Stimulated activated CD8-positive, alpha-beta memory T cell treated with anti-CD3 and anti-CD28 coated beads, Interleukin-15, amount 100 ng/mL, for 48 hours (primary cell): ENCODE measurements around the gene RPH3AL.
"Not testable (repeated sequence)": the region's sequence is repeated elsewhere in the genome, so short reads cannot be mapped to it uniquely, and the experiment has no call there.

Experiments used
- DNase-seq, 2 donors: peaks; one replicate each; pipeline ENCODE4 v3.0.0-alpha.2; 2020; ENCODE audit warnings: low read depth in 2 of 2

The RPH3AL gene

DNA sequence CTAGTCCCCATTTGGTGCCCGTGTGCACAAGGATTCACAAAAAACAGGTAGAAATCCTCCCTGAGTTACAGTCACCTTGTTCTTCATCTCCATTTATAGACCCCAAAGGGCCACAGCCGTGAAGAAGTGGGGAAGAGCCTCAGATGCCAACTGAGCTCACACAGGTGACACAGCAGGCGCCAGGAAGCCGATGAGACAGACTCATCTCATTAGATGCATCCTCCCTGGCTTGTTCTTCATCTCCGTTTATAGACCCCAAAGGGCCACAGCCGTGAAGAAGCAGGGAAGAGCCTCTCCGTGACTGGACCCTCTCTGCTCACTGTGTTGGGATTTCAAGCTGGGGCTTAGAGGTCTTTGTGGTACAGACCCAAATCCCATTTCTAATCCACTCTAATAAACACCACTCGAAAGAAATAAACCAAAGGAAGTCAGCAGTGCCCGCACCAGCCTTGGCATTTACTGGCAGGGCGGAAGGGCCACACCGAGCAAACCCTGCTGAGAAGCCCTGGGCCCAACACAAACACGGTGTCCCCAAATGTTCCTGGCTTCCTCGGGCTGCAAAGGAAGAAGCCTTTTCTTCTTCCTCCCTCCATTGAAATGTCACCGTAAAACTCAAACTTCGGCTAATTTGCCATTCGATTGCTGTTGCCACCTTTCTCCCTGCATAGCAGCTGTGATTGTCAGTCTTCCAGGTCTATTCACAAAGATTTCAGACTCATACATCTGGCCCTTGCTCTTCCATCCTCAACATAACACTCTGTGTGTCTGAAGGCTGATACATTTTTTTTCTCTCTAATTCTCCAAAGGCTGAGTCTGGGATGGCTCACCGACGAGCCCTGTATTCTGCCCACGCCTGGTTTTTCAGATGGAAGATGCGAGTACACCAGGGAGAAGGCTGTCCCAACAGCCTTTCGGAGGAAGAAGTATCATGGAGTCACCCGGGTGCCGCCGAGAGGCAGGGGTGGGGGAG lies 126.2 kb downstream of the RPH3AL start:
- no peak for DNase-seq

DNA sequence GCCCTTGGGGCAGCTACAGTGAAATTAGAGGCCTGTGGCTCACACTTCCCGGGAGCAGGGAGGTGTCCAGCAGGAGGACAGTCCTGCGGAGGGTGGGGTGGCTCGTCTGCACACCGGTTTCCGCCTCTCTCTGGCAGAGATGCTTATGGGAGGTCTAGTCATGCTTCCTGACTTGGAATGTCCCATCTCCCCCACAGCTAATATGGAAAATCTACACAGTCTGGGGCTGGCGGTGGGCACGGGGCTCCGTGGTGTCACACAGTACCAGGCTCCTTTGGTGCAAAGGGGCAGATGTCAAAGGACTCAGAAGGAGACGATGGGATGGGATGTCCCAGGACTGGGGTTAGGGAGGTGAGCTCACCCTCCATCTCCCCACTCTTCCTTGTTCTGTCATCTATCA lies 127.1 kb downstream of the RPH3AL start:
- DNase-seq, result no peak

DNA sequence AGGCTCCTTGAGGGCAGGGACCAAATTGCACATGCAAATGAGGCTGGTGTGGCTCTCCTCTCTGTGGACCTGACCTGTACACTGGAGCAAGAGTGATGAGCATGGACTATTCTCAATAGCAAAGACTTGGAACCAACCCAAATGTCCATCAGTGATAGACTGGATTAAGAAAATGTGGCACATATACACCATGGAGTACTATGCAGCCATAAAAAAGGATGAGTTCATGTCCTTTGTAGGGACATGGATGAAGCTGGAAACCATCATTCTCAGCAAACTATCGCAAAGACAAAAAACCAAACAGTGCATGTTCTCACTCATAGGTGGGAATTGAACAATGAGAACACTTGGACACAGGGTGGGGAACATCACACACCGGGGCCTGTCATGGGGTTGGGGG lies 128.0 kb downstream of the RPH3AL start:
- not testable (repeated sequence) for DNase-seq

DNA sequence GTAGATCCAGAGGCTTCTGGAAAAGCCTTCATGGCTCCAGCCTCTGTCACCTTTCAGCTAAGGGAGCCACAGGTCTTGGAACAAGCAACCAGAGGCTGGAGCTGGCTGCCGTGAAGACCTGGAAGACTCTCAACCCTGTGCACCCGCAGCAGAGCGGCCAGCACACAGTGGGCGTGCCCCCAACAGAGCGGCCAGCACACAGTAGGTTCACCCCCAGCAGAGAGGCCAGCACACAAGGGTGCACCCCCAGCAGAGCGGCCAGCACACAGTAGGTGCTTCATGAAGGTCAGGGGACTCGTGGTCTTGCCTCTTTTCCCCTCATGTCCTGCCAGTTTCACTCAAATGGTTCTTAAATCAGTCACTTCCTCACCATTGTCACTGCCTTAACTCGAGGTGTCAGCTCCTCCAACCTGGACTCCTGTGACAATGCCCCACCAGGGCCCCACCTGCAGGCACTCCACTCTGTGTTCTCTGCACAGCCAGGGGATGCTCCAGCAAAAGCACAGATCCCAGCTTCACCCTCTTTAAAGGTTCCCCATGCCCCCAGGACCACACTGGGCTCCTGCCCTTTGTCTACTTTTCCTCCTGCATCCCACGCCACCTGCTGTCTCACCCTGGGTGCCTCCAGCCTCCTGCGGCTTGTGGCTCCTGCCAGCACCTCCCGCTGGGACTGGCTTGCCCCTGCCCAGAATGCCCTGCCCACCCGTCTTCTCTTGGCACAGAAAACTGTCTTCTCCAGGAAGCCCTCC lies 128.7 kb downstream of the RPH3AL start:
- no peak for DNase-seq

DNA sequence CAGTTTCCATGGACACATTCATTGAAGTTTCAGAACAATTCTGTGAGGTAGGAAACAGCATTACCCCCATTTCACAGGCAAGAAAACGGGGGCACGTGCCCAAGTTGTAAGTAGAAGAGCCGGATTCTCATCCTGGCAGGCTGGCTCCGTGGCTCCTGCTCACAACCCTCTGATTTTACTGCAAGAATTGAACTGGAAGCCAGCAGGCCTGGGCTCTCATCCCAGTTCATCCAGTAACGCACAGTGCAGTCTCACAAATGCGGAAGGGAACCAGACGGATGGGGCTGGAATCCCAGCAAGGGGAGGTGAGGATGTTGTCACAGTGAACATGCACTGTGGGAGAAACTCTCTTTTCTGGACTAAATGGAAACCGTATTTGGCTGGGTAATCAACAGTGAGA lies 130.4 kb downstream of the RPH3AL start:
- no peak for DNase-seq

DNA sequence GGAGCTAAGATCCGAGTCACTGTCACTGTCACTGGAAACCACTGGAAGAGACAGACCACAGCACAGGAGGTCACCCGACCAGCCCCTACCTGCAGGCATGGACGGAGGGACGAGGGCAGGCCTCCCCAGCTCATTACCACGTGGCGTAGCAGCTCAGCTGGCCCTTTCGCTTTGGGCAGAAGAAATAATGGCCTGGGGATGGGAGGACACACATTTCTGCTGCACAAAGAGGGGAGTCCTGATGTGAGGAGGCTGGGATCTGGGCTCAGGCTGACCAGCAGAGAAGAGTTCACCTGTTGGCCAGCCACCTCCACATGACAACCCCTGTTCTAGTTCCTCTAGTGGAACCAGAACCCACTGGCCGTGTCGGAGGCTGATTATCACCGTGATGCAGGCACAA lies 132.9 kb downstream of the RPH3AL start:
- no peak for DNase-seq

DNA sequence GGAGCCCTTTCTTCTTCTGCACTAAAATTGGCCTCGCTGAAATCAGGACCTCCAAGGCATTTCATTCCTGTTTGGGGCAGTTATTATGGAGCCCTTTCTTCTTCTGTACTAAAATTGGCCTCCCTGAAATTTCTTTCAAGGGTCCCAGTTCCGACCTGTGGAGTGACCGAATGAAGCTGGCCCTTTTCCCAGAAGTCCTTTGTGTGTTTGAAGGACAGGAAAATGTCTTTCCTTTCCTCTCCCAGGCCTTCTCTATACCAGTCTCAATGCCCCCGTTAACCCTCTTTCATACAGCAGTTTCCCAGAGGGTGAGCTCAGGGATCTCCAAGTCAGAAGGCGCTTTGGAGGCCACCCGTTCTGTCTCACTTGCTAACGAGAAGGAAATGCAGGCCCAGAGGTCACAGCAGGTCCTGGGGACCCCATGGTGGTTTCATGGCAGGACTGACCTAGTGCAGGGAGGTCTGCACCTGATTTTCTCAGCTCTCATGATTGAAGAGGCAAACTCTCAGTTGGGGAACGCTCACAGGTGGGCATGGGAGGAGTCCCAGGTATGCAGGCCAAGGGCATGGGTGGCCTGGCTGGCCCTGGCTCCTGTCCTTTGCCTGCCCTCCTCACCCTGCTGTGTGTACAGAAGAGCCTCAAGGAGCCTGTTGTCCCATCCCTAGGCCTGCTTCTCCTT lies 134.0 kb downstream of the RPH3AL start:
- no peak for DNase-seq

DNA sequence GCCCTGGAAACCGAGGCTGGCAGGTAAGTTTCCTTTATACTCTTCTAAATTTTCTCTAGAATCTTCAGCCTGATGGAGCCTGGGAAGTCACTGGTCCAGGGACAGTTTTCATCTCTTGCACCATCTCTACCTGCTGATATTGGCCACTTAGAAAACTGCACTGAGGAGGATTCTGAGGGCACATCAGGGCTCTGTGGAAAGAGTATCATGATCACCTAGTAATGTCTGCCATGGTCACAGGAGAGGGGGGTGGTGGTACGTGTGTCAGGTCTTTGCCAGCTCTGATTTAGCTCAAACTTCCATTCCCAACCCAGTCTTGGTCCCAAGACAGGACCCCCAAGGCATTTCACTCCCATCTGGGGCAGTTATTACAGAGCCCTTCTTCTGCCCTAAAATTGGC lies 136.0 kb downstream of the RPH3AL start:
- DNase-seq, result no peak

DNA sequence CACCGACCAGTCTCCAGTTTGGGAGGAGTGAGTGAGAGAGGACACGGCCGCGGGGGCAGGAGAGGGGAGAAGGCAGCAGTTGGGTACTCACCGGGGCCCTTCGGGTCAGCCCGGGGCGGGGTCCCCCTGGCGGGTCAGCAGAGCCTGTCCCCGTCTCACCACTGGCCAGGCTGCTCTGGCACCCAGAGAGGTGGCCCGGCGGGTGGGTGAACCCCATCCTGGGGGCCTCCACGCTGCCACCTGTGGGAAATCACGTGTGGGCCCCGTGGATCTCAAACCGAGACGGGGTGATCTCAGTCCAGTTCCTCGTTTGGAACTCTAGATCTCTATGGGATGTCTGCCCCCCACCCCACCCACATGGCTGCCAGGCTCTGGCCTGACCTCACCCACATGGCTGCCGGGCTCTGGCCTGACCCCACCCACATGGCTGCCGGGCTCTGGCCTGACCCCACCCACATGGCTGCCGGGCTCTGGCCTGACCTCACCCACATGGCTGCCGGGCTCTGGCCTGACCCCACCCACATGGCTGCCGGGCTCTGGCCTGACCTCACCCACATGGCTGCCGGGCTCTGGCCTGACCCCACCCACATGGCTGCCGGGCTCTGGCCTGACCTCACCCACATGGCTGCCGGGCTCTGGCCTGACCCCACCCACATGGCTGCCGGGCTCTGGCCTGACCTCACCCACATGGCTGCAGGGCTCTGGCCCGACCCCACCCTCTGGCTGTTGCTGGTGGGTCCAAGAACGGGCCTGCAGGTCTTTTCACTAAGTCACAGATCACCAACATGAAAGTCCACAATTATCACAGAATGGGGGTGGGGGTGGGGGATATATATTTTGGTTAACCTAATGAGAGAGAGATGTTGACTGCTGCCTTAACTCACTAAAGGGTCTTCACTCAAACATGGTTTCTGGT lies 136.8 kb downstream of the RPH3AL start:
- not testable (repeated sequence) for DNase-seq

DNA sequence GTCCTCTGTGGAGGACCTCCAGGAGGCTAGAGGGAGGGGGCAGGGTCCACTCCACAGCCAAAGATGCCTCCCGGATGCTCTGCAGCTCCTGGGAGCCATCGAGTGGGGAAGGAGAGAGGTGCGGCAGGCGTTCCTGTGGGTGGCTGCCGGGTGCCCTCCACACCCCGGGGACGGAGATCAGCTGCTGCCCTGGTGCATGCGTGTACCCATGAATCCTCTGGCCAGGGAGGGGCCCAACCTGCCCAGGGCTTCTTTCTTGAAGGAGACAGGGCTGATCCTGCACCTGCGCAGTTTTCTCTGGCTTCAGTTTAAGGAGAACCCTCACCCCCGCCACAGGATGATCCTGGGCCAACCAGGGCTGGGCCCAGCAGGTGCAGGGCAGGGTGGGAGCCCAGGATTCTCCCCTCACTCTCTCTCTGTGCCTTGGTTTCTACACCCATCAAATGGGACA lies 137.7 kb downstream of the RPH3AL start:
- no peak for DNase-seq

DNA sequence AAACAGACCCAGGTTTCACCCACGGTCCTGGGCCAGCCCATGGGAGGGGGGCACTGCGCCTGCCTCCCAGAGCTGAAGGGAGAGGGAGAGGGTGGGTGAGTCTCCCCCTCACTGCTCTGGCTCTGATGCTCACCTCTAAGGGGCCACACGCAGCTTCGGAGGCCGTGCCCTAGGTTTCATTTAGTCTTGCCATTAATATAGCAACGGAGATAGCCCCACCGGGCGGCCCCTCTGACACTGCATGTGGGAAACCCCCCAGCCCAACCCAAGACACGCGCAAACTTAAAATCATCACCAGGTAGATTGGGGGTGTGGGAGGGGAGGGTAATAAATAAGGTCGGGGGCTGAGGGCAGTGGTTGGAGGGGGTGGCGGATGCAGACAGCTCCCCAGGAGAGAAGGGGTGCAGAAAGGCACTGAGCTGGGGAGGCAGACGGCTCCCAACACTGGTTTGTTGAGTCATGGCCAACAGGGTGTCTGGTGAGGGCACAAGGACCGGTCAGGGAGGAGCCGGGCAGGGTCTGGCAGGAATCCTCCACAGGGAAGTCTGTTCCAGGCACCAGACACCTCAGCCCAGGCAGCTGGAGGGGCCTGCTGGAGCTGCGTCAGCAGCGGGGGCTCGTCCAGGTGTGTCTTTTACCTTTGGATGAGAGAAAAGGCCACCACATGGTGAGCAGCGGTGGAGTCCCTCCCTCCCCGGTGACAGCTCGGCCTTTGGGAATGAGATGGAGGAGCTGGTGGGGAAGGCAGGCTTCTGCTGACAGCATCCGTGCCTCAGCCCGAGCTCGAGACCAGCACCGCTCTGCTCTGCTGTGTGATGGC lies 139.1 kb downstream of the RPH3AL start:
- no peak for DNase-seq

DNA sequence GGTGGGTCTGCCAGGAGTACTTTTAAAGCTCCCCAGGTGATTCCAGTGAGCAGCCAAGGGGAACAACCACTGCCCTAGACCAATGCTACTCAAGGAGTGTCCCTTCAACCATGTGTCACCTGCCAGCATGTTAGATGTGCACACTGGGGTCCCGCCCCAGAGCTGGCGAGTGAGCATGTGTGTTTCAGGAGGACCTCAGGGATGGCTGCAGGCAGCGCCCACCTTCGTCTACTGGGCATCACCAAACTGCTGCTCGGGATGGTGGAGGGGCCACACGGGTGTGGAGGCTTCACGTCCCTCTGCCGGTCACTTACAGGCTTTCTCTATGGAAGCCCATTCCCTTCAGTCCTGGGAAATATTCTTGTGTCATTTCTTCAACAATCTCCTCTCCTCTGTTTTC lies 142.2 kb downstream of the RPH3AL start:
- DNase-seq, result no peak

DNA sequence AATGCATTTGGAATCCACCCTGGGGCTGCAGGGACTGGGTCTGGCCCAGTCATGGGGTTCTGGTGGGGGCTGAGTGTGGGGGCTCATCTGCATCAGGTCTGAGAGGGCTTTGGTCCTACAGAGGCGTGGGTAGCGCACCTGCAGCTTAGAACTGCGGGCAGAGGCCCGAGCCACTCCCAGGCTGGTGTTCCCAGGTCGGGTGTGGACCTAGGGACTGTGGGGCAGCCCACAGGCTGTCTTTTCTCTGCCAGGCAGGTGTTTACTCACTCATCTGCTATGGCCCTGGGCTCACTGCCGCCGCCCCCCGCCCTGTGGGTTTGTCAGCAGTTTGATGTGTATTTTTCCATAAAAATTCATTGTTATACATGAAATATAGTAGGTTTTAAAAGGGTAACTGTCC lies 144.2 kb downstream of the RPH3AL start:
- no peak for DNase-seq

DNA sequence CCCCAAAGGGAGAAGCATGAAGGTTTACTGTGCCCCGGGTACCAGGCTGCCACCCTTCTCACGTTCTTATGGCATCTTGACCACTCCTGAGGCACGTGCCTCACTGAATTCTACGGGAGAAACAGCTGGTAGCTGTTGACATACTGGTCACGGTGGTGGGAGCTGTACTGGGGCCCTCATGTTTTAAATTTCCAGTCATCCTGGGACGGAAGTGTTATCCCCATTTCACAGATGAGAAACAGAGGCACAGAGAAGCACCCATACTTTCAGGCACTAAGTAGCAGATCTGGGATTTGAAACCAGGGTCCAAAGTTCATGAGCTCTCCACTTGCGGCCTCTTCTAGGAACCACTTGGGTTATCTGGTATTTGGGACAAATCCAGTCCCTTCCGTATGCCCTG lies 144.8 kb downstream of the RPH3AL start:
- DNase-seq, result no peak

DNA sequence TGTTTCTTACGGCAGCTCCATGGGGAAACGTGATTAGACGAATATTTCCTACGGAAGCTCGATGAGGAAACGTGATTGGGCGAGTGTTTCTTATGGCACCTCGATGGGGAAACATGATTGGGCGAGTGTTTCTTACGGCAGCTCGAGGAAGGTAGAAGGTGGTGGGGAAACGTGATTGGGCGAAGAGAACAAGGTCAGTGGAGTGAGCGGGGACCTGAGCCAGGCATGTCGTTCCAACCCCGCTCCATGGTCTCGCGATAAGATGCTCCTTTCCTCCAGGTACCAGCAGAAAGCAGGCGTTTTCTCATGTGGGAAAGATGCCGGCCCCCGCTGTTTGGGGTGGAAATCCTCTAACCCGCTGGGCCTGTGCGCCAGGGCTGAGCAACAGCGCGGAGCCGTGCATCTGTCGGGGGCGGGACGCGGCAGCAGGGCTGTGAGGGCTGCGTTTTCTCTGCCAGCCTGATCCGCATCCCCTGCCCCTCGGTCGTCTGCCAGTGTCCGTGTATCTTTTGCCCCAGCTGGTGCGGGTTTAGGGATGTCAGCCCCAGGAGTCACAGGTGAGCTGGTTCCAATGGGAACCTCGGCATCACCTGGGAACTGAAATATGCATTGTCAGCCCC lies 145.6 kb downstream of the RPH3AL start:
- no peak for DNase-seq

DNA sequence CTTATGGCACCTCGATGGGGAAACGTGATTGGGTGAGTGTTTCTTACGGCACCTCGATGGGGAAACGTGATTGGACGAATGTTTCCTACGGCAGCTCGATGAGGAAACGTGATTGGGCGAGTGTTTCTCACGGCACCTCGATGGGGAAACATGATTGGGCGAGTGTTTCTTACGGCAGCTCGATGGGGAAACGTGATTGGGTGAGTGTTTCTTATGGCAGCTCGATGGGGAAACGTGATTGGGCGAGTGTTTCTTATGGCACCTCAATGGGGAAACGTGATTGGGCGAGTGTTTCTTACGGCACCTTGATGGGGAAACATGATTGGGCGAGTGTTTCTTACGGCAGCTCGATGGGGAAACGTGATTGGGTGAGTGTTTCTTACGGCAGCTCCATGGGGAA lies 146.1 kb downstream of the RPH3AL start:
- not testable (repeated sequence) for DNase-seq

DNA sequence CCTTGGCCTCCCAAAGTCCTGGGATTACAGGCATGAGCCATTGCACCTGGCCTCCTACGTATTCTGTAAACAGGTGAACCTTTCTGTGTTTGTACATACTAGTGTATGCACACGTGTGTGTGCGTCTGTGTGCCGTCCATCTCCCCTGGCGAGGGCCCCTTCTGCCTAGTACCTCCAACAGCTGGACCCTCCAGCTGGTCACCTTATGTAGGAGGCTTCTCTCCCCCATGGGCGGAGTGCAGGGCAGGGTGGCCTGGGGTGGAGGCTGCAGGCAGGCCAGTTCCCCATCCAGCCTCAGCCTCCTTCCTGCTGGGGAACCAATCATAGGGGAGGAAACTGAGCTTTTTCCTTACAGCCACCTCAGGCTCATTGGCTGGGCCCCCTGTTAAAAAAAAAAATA lies 146.8 kb downstream of the RPH3AL start:
- no peak for DNase-seq

DNA sequence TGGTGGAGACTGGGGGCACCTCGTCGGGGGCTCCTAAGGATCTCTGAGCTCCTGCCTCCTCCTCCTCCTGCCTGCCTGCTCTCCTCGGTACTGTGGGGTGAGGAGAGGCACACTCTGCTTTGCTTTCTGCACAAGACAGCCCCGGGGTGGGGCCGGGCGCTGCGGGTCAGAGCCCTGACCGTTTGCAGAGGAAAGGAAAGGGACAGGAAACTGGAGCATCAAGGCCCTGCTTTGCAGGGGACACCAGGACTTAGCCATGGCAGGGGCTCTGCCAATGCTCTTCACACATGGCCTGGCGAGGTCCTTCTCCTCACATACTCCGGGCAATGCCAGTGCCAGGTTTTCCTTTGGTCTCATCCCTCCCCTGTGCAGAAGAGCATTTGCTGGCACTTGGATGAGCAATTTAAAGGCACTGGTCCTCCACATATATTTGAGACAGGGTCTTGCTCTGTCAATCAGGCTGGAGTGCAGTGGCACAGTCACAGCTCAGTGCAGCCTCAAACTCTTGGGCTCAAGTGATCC lies 147.4 kb downstream of the RPH3AL start:
- no peak for DNase-seq

DNA sequence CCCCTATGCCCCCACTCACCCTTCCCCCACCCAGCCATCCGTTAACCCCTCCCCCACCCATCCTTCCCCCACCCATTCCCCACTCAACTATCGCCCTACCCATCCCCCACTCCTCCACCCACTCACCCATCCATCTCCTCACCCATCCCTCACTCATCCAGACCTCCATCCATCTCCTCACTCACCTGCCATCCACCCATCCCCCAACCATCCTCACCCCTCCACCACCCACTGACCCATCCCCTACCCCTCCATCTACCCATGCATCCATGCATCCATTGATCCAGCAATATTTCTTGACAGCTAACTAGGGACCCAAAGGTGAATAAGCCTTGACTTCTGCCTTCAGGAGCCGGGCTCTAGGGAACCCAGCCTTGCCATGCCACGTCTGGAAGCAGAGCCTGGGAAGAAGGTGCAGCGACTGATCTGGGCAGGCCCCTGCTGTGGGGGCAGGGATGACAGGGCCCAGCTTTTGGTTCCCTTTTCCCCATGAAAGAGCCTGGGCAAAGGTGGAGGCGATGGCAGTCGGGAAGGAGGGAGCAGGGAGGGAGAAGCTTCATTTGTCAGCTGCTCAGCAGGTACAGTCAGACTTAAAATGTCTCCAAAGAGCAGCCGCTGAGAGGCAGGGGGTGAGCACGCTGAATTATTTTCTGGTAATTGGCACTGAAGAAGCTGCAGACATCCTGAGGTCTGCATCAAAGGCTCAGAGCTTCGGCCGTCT lies 148.0 kb downstream of the RPH3AL start:
- DNase-seq, result no peak
